Measurements from ENCODE around the gene LATS1.
"Not testable (repeated sequence)": the region's sequence is repeated elsewhere in the genome, so short reads cannot be mapped to it uniquely, and the experiment has no call there.

LATS1 gene

GRCh38 chr6:149717588-149718458 is at the start of gene LATS1:
LATS1 (minus strand) TSS chr6:149718101; CDS start chr6:149702126, 15,975 bp downstream.
- DNase-seq (ENCODE audit: low spot score) = peak; percentile 79

- no peak for DNase-seq (ENCODE audit: low spot score)
Observed at GRCh38 chr6:149766156-149766769, 48.4 kb upstream of the LATS1 start.

GRCh38 chr6:149763866-149764265 is 46.0 kb upstream of the LATS1 start:
- DNase-seq (ENCODE audit: low spot score) = no peak

GRCh38 chr6:149761438-149761837 is 43.5 kb upstream of the LATS1 start:
- no peak for DNase-seq (ENCODE audit: low spot score)

GRCh38 chr6:149756261-149756636 is 38.3 kb upstream of the LATS1 start:
- DNase-seq (ENCODE audit: low spot score) = no peak

- no peak for DNase-seq (ENCODE audit: low spot score)
Observed at GRCh38 chr6:149755300-149756260, 37.7 kb upstream of the LATS1 start.

- no peak for DNase-seq (ENCODE audit: low spot score)
Observed at GRCh38 chr6:149754548-149754947, 36.6 kb upstream of the LATS1 start.

- not testable (repeated sequence) for DNase-seq (ENCODE audit: low spot score)
Observed at GRCh38 chr6:149753374-149753637, 35.4 kb upstream of the LATS1 start.

GRCh38 chr6:149752600-149753373 is 34.9 kb upstream of the LATS1 start:
- DNase-seq (ENCODE audit: low spot score) = no peak

GRCh38 chr6:149751920-149752319 is 34.0 kb upstream of the LATS1 start:
- not testable (repeated sequence) for DNase-seq (ENCODE audit: low spot score)

GRCh38 chr6:149751239-149751638 is 33.3 kb upstream of the LATS1 start:
- DNase-seq (ENCODE audit: low spot score) = no peak

GRCh38 chr6:149750136-149750609 is 32.3 kb upstream of the LATS1 start:
- DNase-seq (ENCODE audit: low spot score) = peak; percentile 61

- peak; percentile 90 for DNase-seq (ENCODE audit: low spot score)
Observed at GRCh38 chr6:149749594-149750135, 31.8 kb upstream of the LATS1 start, which contains the start of gene PCMT1. PCMT1 (plus strand) TSS chr6:149749741; CDS start chr6:149749902, 161 bp downstream.

- DNase-seq (ENCODE audit: low spot score) = not testable (repeated sequence)
Observed at GRCh38 chr6:149749082-149749593, 31.2 kb upstream of the LATS1 start.

GRCh38 chr6:149746147-149746946 is 28.4 kb upstream of the LATS1 start, which contains the start of gene NUP43:
NUP43 (minus strand) TSS chr6:149746529; CDS start chr6:149746495, 34 bp downstream.
- peak; percentile 96 for DNase-seq (ENCODE audit: low spot score)

GRCh38 chr6:149745252-149745651 is 27.4 kb upstream of the LATS1 start:
- DNase-seq (ENCODE audit: low spot score) = not testable (repeated sequence)

- DNase-seq (ENCODE audit: low spot score) = no peak
Observed at GRCh38 chr6:149734915-149735314, 17.0 kb upstream of the LATS1 start.

- DNase-seq (ENCODE audit: low spot score) = no peak
Observed at GRCh38 chr6:149733089-149733720, 15.3 kb upstream of the LATS1 start.

GRCh38 chr6:149729824-149730223 is 11.9 kb upstream of the LATS1 start:
- DNase-seq (ENCODE audit: low spot score) = no peak
